ENCODE results near the gene PCSK5.

The PCSK5 gene

DNA sequence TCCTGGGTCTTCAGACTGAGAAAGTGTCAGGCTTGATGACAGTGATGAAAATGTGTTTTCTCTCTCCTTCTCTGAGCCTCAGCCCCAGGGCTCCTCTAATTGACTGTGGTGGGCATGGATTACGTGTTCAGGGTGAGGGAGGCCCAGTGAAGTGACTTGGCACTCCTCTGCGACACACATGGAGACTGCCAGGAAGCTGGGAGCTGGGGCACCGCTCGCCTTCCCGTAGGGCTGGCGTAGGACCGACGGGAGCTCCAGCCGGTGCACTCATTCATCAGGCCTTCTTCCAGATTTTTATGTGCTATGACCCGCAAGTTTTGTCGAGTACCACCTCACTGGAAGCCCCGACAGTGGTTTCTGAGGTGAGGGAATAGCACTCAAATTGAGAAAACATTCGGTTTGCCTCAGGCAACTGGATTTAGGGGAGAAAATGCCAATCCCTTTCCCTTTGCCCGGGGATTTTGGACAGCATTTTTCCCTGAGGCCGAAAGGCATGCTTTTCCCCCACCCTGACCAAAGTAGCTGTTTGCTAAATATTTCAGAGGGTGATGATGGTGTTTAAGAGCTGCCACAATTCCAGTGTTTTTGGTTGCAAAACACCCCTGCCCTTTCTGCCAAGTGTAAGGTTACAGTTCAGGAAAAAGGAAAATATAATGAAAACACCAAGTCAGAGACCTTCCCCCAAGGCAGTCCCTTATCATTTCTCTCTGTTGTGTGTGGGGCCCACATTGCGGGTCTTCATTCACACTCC lies 83.7 kb downstream of the PCSK5 start:
- H3K27me3 ChIP-seq (ENCODE audit: control insufficient read depth in 2 of 2, insufficient read depth in 2 of 2, low read length in 2 of 2) = no peaks in the 10 kb centered on the region
- H3K36me3 ChIP-seq (ENCODE audit: control insufficient read depth in 2 of 2, insufficient read depth in 2 of 2, low read length in 2 of 2) = no peaks in the 10 kb centered on the region
- no peak overlapping the region for H3K27ac ChIP-seq (ENCODE audit: low read depth in 2 of 2, low read length in 2 of 2)
- no peak overlapping the region for H3K4me3 ChIP-seq (ENCODE audit: low read length in 2 of 2)
- H3K4me1 ChIP-seq (ENCODE audit: control insufficient read depth in 2 of 2, insufficient read depth in 2 of 2, low read length in 2 of 2) = no peaks in the 10 kb centered on the region
- H3K9me3 ChIP-seq (ENCODE audit: control insufficient read depth in 2 of 2, low read length in 2 of 2) = no peaks in the 10 kb centered on the region
- H3K9ac ChIP-seq (ENCODE audit: low read depth in 1 of 2, low read length in 2 of 2) = no peak overlapping the region

DNA sequence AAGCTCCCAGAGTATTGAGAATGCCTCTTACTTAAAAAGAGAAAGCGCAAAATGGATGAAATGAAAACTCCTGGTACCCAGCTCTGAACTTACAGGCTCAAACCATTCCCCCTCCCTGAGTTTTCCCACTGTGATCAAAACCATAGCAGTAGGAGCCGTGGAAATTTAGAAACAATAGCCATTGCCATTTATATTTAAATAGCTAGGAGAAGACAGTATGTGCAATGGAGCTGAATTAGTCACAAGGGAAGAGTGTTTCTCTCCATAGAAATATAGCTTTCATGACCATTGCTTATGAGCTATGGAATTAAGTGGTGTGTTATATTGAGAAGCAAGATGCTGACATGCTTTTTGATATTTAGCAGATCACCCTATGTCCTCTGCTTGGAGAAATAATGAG lies 84.6 kb downstream of the PCSK5 start:
- Histone ChIP-seq H3K36me3 (ENCODE audit: control insufficient read depth in 2 of 2, insufficient read depth in 2 of 2, low read length in 2 of 2) (no peaks in the 10 kb centered on the region), H3K9ac (ENCODE audit: low read depth in 1 of 2, low read length in 2 of 2) (no peak overlapping the region), H3K4me1 (ENCODE audit: control insufficient read depth in 2 of 2, insufficient read depth in 2 of 2, low read length in 2 of 2) (no peaks in the 10 kb centered on the region), H3K9me3 (ENCODE audit: control insufficient read depth in 2 of 2, low read length in 2 of 2) (no peaks in the 10 kb centered on the region), H3K27me3 (ENCODE audit: control insufficient read depth in 2 of 2, insufficient read depth in 2 of 2, low read length in 2 of 2) (no peaks in the 10 kb centered on the region), H3K4me3 (ENCODE audit: low read length in 2 of 2) (no peak overlapping the region), H3K27ac (ENCODE audit: low read depth in 2 of 2, low read length in 2 of 2) (no peak overlapping the region)

DNA sequence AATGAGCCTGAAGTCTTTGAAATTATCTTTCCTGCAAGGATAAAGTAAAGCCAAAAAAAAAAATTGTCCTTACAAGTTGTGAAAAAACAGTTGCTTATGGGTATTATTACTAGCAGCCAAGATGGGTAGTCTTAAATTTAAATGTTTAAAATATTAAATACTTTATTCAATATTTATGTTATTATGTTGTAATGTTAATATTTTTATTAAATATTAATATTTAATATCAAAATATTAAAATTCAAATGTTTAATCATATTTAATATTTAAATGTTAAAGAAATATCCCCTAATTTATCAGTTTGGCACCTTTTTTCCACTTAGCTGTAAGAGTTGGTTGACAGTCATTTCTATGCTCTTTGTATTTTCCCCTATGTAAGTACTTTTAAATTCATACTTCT lies 86.1 kb downstream of the PCSK5 start:
- Histone ChIP-seq H3K4me3 (ENCODE audit: low read length in 2 of 2) (no peak overlapping the region), H3K27me3 (ENCODE audit: control insufficient read depth in 2 of 2, insufficient read depth in 2 of 2, low read length in 2 of 2) (no peaks in the 10 kb centered on the region), H3K9me3 (ENCODE audit: control insufficient read depth in 2 of 2, low read length in 2 of 2) (no peaks in the 10 kb centered on the region), H3K36me3 (ENCODE audit: control insufficient read depth in 2 of 2, insufficient read depth in 2 of 2, low read length in 2 of 2) (no peaks in the 10 kb centered on the region), H3K27ac (ENCODE audit: low read depth in 2 of 2, low read length in 2 of 2) (no peak overlapping the region), H3K4me1 (ENCODE audit: control insufficient read depth in 2 of 2, insufficient read depth in 2 of 2, low read length in 2 of 2) (no peaks in the 10 kb centered on the region), H3K9ac (ENCODE audit: low read depth in 1 of 2, low read length in 2 of 2) (no peak overlapping the region)

DNA sequence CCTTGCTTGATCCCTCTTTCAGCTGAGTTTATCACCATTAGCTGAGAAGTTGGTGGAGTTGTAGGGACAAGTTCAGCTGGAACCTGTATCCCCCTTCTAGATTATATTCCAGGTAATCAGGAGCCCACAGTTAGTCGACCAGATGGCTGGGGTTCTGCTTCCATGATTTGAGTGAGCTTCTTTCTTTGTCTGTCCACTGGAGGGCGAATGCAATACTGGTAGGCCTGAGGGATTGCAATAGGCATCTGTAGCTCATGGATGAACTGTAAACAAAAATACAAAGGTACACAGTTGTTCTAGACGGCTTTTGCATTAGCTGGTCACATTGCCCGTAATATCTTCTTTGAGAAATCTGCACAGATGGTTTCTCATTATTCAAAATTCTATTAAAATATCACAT lies 88.9 kb downstream of the PCSK5 start:
- Histone ChIP-seq H3K27ac (ENCODE audit: low read depth in 2 of 2, low read length in 2 of 2) (no peak overlapping the region), H3K27me3 (ENCODE audit: control insufficient read depth in 2 of 2, insufficient read depth in 2 of 2, low read length in 2 of 2) (no peaks in the 10 kb centered on the region), H3K36me3 (ENCODE audit: control insufficient read depth in 2 of 2, insufficient read depth in 2 of 2, low read length in 2 of 2) (no peaks in the 10 kb centered on the region), H3K4me3 (ENCODE audit: low read length in 2 of 2) (no peak overlapping the region), H3K9me3 (ENCODE audit: control insufficient read depth in 2 of 2, low read length in 2 of 2) (no peaks in the 10 kb centered on the region), H3K9ac (ENCODE audit: low read depth in 1 of 2, low read length in 2 of 2) (no peak overlapping the region), H3K4me1 (ENCODE audit: control insufficient read depth in 2 of 2, insufficient read depth in 2 of 2, low read length in 2 of 2) (peaks cover 6 to 12% of the 10 kb centered on the region in 2 donors)

DNA sequence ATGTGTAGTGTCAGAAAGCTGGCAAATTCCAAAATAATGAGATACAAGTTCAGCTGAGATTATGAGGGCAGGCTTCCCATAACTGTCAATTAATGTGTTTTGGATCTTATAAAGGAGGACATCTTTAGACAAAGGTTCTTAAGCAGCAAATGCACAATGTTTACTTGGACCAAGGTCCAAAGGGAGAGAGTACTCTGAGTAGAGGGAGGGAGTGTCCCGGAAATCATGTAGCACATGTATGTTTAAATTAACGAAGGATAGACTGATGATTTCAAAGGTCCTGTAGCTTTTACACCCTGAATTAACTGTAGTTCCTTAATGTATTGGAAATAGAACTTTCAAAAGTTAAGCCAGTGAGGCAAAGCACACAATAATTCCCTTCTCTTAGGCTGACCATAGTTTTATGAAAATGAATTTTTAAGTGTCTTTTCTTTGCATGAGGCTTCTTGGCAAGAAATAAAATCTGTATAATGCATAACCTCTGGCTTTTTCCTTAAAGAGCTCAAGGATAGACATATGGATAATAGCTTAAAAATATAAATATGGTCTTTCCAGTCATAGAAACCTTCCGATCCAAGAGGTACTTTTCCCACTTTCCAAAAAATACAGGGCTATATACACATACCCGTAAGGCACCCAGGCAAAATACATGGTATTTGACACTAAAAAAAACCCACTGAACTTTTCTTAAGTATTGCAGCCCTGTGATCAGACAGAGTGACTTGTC lies 93.0 kb downstream of the PCSK5 start:
- Histone ChIP-seq H3K4me1 (ENCODE audit: control insufficient read depth in 2 of 2, insufficient read depth in 2 of 2, low read length in 2 of 2) (peaks cover 6 to 12% of the 10 kb centered on the region in 2 donors), H3K4me3 (ENCODE audit: low read length in 2 of 2) (peak overlapping the region in 1 of 2 donors; percentile 34), H3K36me3 (ENCODE audit: control insufficient read depth in 2 of 2, insufficient read depth in 2 of 2, low read length in 2 of 2) (peaks cover 7 to 10% of the 10 kb centered on the region in 2 donors), H3K9ac (ENCODE audit: low read depth in 1 of 2, low read length in 2 of 2) (no peak overlapping the region), H3K27me3 (ENCODE audit: control insufficient read depth in 2 of 2, insufficient read depth in 2 of 2, low read length in 2 of 2) (no peaks in the 10 kb centered on the region), H3K9me3 (ENCODE audit: control insufficient read depth in 2 of 2, low read length in 2 of 2) (no peaks in the 10 kb centered on the region), H3K27ac (ENCODE audit: low read depth in 2 of 2, low read length in 2 of 2) (peak overlapping the region; percentile 29 to 56)

DNA sequence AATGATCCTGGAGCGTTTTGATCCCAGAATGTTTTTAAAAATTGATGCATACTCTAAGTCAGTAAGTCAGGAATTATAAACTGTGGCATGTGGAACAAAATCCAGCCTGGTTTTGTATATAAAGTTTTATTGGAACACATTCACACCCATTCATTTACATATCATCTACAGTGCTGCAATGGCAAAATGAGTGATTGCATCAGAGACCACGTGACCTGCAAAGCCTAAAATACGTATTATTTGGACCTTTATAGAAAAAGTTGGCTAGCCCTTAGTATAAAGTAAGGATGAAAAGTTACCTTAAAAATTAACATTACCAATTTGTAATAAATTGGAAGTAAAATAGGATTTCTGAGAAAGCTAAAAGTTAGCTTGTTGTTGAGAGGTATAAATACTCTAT lies 95.0 kb downstream of the PCSK5 start:
- Histone ChIP-seq H3K4me3 (ENCODE audit: low read length in 2 of 2) (no peak overlapping the region), H3K36me3 (ENCODE audit: control insufficient read depth in 2 of 2, insufficient read depth in 2 of 2, low read length in 2 of 2) (peaks cover 9 to 10% of the 10 kb centered on the region in 2 donors), H3K9ac (ENCODE audit: low read depth in 1 of 2, low read length in 2 of 2) (no peak overlapping the region), H3K27me3 (ENCODE audit: control insufficient read depth in 2 of 2, insufficient read depth in 2 of 2, low read length in 2 of 2) (no peaks in the 10 kb centered on the region), H3K27ac (ENCODE audit: low read depth in 2 of 2, low read length in 2 of 2) (no peak overlapping the region), H3K9me3 (ENCODE audit: control insufficient read depth in 2 of 2, low read length in 2 of 2) (no peaks in the 10 kb centered on the region), H3K4me1 (ENCODE audit: control insufficient read depth in 2 of 2, insufficient read depth in 2 of 2, low read length in 2 of 2) (peaks cover 10 to 22% of the 10 kb centered on the region in 2 donors)

DNA sequence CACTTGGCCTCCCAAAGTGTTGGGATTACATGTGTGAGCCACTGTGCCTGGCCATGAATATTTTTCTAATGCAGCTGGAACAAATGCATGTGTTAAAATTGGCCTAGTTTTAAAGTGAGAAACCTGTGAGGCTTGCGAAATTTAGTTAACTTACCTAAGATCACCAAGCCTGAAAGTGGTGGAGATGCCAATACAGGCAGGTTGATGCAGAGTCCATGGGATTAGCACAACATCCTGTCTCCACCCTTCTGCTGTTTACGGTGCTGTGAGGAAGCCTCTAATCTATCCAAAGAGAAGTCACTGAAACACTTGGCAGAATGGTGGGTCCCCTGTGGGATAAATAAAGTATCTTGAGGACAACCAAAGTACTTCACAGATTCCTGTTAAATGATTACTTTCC lies 98.2 kb downstream of the PCSK5 start:
- Histone ChIP-seq H3K27ac (ENCODE audit: low read depth in 2 of 2, low read length in 2 of 2) (no peak overlapping the region), H3K27me3 (ENCODE audit: control insufficient read depth in 2 of 2, insufficient read depth in 2 of 2, low read length in 2 of 2) (no peaks in the 10 kb centered on the region), H3K36me3 (ENCODE audit: control insufficient read depth in 2 of 2, insufficient read depth in 2 of 2, low read length in 2 of 2) (peaks cover 9 to 10% of the 10 kb centered on the region in 2 donors), H3K9ac (ENCODE audit: low read depth in 1 of 2, low read length in 2 of 2) (no peak overlapping the region), H3K4me3 (ENCODE audit: low read length in 2 of 2) (no peak overlapping the region), H3K9me3 (ENCODE audit: control insufficient read depth in 2 of 2, low read length in 2 of 2) (no peaks in the 10 kb centered on the region), H3K4me1 (ENCODE audit: control insufficient read depth in 2 of 2, insufficient read depth in 2 of 2, low read length in 2 of 2) (peaks cover 12 to 20% of the 10 kb centered on the region in 2 donors)

DNA sequence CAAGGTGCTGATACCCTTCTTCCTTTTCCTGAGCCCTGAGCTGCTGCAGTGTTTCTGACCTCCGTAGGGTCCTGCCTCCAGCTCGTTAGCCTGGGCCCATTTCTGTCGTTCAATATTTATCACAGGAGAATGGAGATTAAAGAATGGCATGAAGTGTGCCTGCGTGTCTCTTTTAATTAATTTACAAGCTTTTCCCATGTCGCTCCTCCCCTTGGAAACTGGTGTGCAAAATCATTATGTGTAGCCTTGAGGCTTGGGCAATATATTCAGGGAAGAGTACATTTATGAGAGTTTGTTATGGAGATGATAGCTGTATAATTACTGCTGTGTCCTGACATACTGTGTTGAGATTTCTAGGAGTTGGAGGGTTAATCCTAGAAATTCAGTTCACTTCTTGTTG lies 99.7 kb downstream of the PCSK5 start:
- Histone ChIP-seq H3K4me3 (ENCODE audit: low read length in 2 of 2) (no peak overlapping the region), H3K9me3 (ENCODE audit: control insufficient read depth in 2 of 2, low read length in 2 of 2) (no peaks in the 10 kb centered on the region), H3K4me1 (ENCODE audit: control insufficient read depth in 2 of 2, insufficient read depth in 2 of 2, low read length in 2 of 2) (peaks cover 7 to 15% of the 10 kb centered on the region in 2 donors), H3K27ac (ENCODE audit: low read depth in 2 of 2, low read length in 2 of 2) (peak overlapping the region in 1 of 2 donors; percentile 20), H3K36me3 (ENCODE audit: control insufficient read depth in 2 of 2, insufficient read depth in 2 of 2, low read length in 2 of 2) (peaks cover 9 to 10% of the 10 kb centered on the region in 2 donors), H3K27me3 (ENCODE audit: control insufficient read depth in 2 of 2, insufficient read depth in 2 of 2, low read length in 2 of 2) (no peaks in the 10 kb centered on the region), H3K9ac (ENCODE audit: low read depth in 1 of 2, low read length in 2 of 2) (no peak overlapping the region)

DNA sequence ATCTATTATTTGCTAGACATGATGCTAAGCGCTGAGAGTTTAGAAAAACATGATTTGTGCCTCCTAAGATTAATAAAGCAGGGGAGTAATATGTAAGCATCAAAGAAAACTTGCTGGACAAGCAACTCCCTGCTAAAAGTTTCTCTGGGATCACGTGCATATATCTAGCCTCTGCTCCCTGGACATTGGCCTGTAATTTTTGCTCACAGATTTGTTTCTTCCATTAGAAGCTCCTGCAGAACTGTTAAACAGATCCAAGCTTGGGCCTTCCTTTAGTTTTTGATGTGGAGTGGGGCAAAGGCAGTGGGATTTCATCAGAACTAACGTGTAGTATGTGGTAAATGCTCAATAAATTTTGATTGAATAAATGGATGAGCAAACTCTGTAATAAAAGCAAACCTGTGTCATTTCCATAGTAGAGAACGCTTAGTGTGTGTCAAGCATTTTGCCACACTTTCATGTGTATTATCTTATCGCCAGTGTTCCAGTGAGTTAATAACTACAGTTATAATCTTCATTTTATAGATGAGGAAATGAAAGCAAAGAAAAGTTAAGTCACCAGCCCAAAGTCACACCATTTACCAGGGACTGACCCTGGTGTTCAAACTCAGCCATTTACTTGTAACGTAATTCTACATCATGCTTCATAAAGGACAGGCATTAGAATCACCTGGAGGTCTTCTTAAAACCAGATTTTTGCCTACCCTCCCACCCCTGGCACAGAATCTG lies 100.3 kb downstream of the PCSK5 start:
- H3K27me3 ChIP-seq (ENCODE audit: control insufficient read depth in 2 of 2, insufficient read depth in 2 of 2, low read length in 2 of 2) = no peaks in the 10 kb centered on the region
- H3K9ac ChIP-seq (ENCODE audit: low read depth in 1 of 2, low read length in 2 of 2) = no peak overlapping the region
- H3K4me3 ChIP-seq (ENCODE audit: low read length in 2 of 2) = no peak overlapping the region
- peak overlapping the region; percentile 37 to 44 for H3K27ac ChIP-seq (ENCODE audit: low read depth in 2 of 2, low read length in 2 of 2)
- no peaks in the 10 kb centered on the region for H3K9me3 ChIP-seq (ENCODE audit: control insufficient read depth in 2 of 2, low read length in 2 of 2)
- peaks cover 9 to 10% of the 10 kb centered on the region in 2 donors for H3K36me3 ChIP-seq (ENCODE audit: control insufficient read depth in 2 of 2, insufficient read depth in 2 of 2, low read length in 2 of 2)
- H3K4me1 ChIP-seq (ENCODE audit: control insufficient read depth in 2 of 2, insufficient read depth in 2 of 2, low read length in 2 of 2) = peaks cover 7 to 15% of the 10 kb centered on the region in 2 donors
